Lower leg skin (tissue), 4 donors: ENCODE data around the gene RHO. TPM values are rescaled to one million over a fixed set of nuclear protein-coding genes. Genes with fewer than 3 reads are reported as not detected.

Experiments used
- DNase-seq, 2 donors: peaks; one replicate each; pipeline ENCODE4 v3.0.0-alpha.2; 2019; ENCODE audit warnings: low spot score in 2 of 2
- H3K4me3 ChIP-seq: fragments of 200-600 bp; sonication (generic); 2 replicates; pipeline ENCODE4 v1.5.1; 2017; ENCODE audit warnings: mild to moderate bottlenecking, low read depth; ENCODE audit not compliant: poor library complexity, severe bottlenecking
- POLR2A ChIP-seq, 2 donors: fragments of 450-650 bp; IDR thresholded peaks; one replicate each; pipeline ENCODE4 v1.6.1; 2016 to 2017; ENCODE audit warnings: antibody characterized with exemption in 2 of 2, mild to moderate bottlenecking in 1 of 2, moderate library complexity in 1 of 2
- WGBS, 2 donors: methylation state at CpG; one replicate each; pipeline ENCODE4 v1.1.5; 2018; 5-methylcytosine and 5-hydroxymethylcytosine counted together
- intact Hi-C: fragments of 100-400 bp; cut with DNase I; formaldehyde crosslinking; loops from one replicate; pipeline ENCODE4 v1.15.0; 2023; ENCODE audit warnings: low total_unique reads
- total RNA-seq, 4 donors: library from RNA; depleted of rRNA; stranded (reverse); fragments of >200 nt; gene quantifications; one replicate each; pipeline ENCODE4 v1.1.0, GENCODE V29; 2016
- TF ChIP-seq, protein P1 (sequence below), 3 donors: fragments of 450-650 bp; IDR thresholded peaks; one replicate each; pipeline ENCODE4 v1.5.1; 2016; ENCODE audit warnings: antibody characterized with exemption in 3 of 3, mild to moderate bottlenecking in 3 of 3, moderate library complexity in 2 of 3

RHO gene
- total RNA-seq, 4 donors from 2014 or later, result not detected

DNA sequence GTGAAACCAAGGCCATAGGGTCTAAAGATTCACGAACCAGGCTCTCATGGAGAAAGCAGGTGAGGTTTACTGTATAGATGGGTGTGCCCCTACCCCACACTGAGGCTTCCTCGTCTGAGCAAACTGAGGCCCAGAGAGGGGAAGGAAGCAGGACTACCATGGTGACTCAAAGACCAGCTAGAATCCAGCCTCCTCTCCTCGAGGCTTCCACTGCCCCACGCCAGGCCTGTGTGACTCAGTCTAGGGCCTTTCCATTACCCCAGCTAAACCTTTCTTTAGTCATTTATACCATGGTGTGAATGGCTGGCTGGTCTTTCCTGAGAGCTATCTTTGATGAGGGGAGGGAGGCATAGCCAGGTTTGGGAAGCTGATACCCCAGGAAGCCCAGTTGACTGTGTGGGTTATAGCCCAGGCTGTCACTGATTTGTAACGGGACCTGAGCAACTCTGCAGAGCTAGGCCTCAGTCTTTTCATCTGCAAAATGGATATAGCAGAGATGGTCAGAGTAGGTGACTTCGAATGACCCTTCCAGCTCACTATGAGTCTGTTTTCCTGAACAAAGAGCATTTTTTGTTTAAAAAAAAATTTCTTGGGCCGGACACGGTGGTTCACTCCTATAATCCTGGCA lies 3.0 kb upstream of the RHO start:
- no peak for DNase-seq
- 76 to 77% methylated on average over 8 of the region's 8 CpGs for WGBS, 2 donors

DNA sequence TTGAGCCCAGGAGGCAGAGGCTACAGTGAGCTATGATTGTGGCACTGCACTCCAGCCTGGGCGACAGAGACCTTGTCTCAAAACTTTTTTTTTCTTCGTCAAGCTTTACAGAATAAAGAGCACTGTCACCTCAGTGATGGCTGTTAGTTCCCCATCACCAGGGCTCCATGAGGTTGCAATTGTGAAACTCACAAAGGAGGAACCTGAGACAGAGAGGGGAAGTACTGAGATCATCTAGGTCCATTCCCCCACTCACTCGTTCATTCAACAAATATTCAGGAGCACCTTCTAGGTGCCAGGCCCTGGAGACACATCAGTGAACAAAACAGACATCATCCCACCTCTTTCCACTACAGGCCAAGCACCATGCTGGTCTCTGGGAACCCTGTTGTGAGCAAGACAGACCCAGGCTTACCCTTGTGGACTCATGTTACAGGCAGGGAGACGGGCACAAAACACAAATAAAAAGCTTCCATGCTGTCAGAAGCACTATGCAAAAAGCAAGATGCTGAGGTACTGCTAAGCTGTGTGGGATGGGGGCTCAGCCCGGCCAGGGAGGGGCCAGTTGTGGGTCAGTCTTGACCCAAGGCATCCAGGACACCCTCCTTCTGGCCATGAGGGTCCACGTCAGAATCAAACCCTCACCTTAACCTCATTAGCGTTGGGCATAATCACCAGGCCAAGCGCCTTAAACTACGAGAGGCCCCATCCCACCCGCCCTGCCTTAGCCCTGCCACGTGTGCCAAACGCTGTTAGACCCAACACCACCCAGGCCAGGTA lies 2.1 kb upstream of the RHO start:
- H3K4me3 ChIP-seq, result no peak overlapping the region
- intact Hi-C loops, result no loop called here
- TF ChIP-seq, protein P1, sequence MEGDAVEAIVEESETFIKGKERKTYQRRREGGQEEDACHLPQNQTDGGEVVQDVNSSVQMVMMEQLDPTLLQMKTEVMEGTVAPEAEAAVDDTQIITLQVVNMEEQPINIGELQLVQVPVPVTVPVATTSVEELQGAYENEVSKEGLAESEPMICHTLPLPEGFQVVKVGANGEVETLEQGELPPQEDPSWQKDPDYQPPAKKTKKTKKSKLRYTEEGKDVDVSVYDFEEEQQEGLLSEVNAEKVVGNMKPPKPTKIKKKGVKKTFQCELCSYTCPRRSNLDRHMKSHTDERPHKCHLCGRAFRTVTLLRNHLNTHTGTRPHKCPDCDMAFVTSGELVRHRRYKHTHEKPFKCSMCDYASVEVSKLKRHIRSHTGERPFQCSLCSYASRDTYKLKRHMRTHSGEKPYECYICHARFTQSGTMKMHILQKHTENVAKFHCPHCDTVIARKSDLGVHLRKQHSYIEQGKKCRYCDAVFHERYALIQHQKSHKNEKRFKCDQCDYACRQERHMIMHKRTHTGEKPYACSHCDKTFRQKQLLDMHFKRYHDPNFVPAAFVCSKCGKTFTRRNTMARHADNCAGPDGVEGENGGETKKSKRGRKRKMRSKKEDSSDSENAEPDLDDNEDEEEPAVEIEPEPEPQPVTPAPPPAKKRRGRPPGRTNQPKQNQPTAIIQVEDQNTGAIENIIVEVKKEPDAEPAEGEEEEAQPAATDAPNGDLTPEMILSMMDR (IDR thresholded peaks at IDR 0.05), result no peak
- no peak for TF ChIP-seq POLR2A (IDR thresholded peaks at IDR 0.05)
- WGBS, 2 donors, result 68 to 79% methylated on average over 7 to 12 of the region's 12 CpGs
- no peak for DNase-seq

More for the DNA sequence above, 3.0 kb upstream of the RHO start:
- intact Hi-C loops, result no loop called here
- no peak overlapping the region for H3K4me3 ChIP-seq
- no peak for TF ChIP-seq POLR2A (IDR thresholded peaks at IDR 0.05)
- TF ChIP-seq, protein P1 (IDR thresholded peaks at IDR 0.05), result no peak

GRCh38 chr3:129527262-129527661 lies 1.2 kb upstream of the RHO start:
- 90 to 92% methylated on average over 11 of the region's 11 CpGs for WGBS, 2 donors
- no peak overlapping the region for H3K4me3 ChIP-seq
- no peak for DNase-seq
- intact Hi-C loops, result no loop called here
- no peak for TF ChIP-seq POLR2A (IDR thresholded peaks at IDR 0.05)
- TF ChIP-seq, protein P1 (IDR thresholded peaks at IDR 0.05), result no peak

GRCh38 chr3:129529436-129530210 lies 1.2 kb downstream of the RHO start:
- H3K4me3 ChIP-seq, result no peak overlapping the region
- no peak for DNase-seq
- TF ChIP-seq, protein P1 (IDR thresholded peaks at IDR 0.05), result no peak
- TF ChIP-seq POLR2A (IDR thresholded peaks at IDR 0.05), result no peak
- 69 to 74% methylated on average over 12 of the region's 12 CpGs for WGBS, 2 donors
- intact Hi-C loops, result no loop called here

DNA sequence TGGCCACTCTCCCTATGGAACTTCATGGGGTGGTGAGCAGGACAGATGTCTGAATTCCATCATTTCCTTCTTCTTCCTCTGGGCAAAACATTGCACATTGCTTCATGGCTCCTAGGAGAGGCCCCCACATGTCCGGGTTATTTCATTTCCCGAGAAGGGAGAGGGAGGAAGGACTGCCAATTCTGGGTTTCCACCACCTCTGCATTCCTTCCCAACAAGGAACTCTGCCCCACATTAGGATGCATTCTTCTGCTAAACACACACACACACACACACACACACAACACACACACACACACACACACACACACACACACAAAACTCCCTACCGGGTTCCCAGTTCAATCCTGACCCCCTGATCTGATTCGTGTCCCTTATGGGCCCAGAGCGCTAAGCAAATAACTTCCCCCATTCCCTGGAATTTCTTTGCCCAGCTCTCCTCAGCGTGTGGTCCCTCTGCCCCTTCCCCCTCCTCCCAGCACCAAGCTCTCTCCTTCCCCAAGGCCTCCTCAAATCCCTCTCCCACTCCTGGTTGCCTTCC lies 1.9 kb downstream of the RHO start:
- WGBS, 2 donors, result 45 to 47% methylated on average over 6 of the region's 6 CpGs
- no peak for TF ChIP-seq POLR2A (IDR thresholded peaks at IDR 0.05)
- TF ChIP-seq, protein P1 (IDR thresholded peaks at IDR 0.05), result no peak
- no peak overlapping the region for H3K4me3 ChIP-seq
- intact Hi-C loops, result no loop called here
- no peak for DNase-seq
